Measurements from ENCODE around the gene NCOR2.

The NCOR2 gene

DNA sequence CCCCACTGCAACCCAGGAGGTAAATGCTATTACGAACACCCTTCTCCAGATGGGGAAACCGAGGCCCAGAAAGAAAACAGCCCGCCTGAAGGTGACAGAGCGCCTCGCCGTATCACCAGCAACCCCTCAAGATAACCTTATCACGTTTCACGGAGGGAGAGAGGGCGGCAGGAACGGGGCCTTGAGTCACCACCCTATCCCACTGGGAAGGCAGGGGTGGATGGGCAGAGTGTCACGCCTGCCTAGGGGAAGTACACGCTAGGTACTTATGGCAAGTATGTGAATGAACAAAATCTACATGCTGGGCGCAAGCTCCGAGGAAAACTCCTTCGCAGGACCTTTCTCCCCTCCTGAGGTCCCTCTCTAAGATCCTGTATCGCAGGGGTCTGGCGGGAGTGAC is 17.8 kb downstream of the NCOR2 start:
- TF ChIP-seq, protein P1, sequence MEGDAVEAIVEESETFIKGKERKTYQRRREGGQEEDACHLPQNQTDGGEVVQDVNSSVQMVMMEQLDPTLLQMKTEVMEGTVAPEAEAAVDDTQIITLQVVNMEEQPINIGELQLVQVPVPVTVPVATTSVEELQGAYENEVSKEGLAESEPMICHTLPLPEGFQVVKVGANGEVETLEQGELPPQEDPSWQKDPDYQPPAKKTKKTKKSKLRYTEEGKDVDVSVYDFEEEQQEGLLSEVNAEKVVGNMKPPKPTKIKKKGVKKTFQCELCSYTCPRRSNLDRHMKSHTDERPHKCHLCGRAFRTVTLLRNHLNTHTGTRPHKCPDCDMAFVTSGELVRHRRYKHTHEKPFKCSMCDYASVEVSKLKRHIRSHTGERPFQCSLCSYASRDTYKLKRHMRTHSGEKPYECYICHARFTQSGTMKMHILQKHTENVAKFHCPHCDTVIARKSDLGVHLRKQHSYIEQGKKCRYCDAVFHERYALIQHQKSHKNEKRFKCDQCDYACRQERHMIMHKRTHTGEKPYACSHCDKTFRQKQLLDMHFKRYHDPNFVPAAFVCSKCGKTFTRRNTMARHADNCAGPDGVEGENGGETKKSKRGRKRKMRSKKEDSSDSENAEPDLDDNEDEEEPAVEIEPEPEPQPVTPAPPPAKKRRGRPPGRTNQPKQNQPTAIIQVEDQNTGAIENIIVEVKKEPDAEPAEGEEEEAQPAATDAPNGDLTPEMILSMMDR (IDR thresholded peaks at IDR 0.05; ENCODE audit: low read depth, low read length), result no peak
- DNase-seq (ENCODE audit: extremely low read depth, low read depth), result no peak

DNA sequence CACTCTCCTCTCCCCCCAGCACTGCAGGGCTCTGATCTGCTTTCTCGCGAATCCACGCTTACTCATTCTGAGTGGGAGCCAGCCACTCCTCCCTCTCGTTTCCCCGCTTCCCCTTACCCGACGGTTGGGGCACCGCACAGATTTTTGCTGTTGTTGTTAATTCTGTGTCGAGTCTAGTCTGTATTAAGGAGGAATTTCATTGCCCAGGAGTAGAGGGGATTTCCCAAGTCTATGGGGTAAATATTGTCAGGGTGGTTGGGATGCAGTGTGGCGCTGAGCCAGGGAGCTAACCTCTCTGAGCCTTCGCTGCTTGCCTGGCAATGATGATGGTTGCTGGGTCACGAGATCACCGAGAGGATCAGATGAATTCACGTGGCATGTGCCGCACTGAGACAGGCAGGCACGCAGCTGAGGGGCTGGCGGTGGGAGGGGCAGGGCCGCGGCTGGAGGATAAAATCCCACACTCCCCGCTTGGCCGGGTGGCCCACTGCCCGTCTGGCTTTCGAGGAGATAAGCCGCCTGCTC is 18.5 kb downstream of the NCOR2 start:
- DNase-seq (ENCODE audit: extremely low read depth, low read depth), result peak; percentile 90
- TF ChIP-seq, protein P1 (IDR thresholded peaks at IDR 0.05; ENCODE audit: low read depth, low read length), result no peak

DNA sequence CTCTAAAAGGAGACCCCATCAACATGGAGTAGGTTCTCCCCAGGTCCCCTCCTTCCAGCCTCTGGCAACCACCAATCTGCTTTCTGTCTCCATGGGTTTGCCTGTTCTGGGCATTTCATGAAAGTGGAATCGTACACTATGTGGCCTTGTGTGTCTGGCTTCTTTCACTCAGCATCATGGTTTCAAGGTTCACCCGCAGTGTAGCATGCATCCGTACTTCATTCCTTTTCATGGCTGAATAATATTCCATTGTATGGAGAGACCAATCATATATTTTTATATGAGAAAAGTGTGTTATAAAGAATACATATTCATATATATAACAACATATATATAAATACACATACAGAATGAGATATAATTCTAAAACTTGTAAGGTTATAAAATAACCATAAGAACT is 19.8 kb downstream of the NCOR2 start:
- DNase-seq (ENCODE audit: extremely low read depth, low read depth), result no peak

DNA sequence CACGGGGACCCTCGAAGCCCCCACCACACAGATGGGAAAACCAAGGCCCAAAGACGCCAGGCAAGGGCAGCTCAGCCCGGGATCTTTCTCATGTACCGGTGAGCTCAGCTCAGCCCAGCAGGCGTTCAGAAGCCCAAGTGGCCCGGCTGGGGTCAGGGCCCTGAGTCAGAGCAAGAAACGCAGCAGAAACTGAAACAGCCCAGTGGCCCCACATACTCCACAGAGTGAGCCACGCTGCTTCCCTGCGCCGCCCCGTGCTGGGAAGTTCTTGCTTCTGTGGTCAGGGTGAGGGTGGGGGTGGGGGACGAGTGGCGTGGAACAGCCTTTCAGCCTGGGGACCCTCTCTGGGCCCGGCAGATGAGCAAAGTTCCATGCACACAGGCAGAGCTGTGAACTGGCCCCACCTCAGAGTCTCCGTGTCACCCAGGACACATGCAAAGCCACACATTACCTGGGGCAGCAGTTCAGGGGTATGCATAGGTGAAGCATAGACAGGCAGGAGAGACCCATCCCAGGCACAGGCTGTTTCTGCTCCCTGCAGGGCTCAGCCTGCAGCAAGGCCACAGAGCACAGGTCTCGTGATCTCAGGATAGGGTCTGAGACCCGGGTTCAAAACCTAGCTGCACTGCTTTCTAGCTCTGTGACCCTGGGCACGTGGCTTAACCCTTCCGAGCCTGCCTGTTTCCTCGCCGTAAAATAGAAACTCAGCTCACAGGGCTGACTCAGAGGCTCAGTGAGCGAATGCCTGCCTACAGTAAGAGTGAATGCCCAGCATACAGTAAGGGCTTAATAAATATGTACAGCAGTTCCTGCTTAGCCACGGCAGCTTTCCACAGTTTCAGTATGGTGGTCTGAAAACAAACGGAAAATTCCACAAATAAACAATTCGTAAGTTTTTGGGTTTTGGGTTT is 21.6 kb downstream of the NCOR2 start:
- no peak for DNase-seq (ENCODE audit: extremely low read depth, low read depth)
- TF ChIP-seq, protein P1 (IDR thresholded peaks at IDR 0.05; ENCODE audit: low read depth, low read length), result no peak

More for the DNA sequence above, 19.8 kb downstream of the NCOR2 start:
- TF ChIP-seq, protein P1 (IDR thresholded peaks at IDR 0.05; ENCODE audit: low read depth, low read length), result no peak

DNA sequence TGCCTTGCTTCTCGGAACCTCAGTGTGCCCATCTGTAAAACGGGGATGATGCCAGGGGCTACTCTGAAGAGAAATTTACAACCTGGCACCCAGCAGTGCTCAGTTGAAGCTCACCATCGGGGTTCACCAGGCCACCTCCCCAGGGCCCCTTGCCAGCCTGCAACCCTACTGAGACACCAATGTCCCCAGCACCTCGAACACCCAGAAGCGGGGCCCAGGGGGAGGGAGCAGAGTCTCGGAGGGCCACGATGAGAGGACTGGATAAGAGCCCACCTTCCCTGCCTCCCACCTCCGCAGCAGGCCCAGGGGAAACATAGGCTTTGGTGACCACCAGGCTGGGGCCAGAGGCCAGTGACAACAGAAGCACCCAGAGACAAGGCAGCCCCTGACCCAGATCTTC is 22.4 kb downstream of the NCOR2 start:
- DNase-seq (ENCODE audit: extremely low read depth, low read depth), result no peak
- TF ChIP-seq, protein P1 (IDR thresholded peaks at IDR 0.05; ENCODE audit: low read depth, low read length), result no peak

DNA sequence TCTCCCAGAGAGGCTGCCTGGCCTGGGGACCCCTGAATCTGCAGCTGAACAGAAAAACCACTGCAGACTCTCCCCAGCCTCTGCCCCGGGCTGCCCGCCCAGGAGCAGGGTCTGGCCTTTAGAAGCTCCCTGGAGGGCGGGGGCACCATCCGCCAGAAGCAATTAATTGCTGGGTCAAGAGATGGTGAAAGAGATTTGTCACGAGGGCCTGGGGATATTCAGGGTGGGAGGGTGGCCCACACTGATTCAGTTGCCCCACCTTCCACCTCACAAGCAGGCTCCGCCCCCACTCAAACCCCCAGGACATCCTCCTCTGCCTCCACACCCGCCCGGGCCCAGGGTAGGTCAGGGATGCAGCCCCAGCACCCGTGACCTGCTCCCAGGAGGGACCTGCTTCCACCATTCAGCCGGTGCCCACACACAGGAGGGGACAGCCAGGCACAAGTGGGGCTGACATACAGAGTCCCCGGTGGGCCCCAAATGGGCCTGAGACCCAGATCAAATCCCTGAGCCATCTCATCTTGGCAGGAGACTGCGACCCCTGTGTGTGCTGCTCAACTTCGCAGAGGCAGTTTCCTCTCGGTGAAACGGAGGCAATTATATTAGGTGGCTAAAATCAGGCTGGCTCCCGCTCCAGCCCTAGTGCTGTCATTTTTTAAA is 23.0 kb downstream of the NCOR2 start:
- TF ChIP-seq, protein P1 (IDR thresholded peaks at IDR 0.05; ENCODE audit: low read depth, low read length), result no peak
- DNase-seq (ENCODE audit: extremely low read depth, low read depth), result no peak
